ENCODE data around the gene TCTN3.
"Not testable (repeated sequence)": the region's sequence is repeated elsewhere in the genome, so short reads cannot be mapped to it uniquely, and the experiment has no call there.

TCTN3 gene, protein sequence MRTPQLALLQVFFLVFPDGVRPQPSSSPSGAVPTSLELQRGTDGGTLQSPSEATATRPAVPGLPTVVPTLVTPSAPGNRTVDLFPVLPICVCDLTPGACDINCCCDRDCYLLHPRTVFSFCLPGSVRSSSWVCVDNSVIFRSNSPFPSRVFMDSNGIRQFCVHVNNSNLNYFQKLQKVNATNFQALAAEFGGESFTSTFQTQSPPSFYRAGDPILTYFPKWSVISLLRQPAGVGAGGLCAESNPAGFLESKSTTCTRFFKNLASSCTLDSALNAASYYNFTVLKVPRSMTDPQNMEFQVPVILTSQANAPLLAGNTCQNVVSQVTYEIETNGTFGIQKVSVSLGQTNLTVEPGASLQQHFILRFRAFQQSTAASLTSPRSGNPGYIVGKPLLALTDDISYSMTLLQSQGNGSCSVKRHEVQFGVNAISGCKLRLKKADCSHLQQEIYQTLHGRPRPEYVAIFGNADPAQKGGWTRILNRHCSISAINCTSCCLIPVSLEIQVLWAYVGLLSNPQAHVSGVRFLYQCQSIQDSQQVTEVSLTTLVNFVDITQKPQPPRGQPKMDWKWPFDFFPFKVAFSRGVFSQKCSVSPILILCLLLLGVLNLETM

DNA sequence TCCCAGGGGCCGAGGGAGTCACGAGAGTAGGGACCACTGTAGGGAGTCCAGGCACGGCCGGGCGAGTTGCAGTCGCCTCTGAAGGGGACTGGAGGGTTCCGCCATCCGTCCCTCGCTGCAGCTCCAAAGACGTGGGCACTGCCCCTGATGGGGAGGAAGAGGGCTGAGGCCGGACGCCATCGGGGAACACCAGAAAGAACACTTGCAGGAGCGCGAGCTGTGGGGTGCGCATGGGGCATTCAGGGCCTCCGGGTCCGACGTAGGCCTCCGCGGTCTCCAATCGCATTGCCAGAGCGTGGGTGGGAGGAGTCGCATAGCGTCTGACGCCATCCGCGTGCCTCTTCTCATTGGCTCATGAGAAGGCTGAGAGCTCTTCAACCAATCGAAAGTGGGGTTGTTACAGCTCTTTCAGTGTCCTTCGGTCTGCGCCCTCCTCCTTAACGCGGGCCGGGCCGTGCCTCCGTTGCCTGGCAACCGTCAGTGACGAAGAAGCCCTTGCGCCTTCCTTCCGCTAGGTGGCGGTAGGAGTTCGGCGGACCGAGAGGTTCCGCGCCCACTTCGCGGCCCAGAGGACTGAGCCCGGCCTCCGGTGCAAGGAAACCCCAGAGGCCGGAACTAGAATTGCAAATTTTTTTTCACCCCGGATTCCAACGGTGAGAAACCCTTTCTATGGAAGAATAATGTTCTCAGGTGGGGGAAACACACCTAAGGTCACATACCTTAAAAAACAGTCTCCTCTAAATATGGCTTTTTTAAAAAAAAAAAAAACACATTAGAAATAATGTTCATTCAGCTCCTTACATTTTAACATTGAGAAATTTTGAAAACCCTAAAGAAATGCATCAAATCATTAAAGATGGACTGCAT lies at the start of gene TCTN3:
Gene TCTN3 (minus strand): TSS at position 260 of the 867 bp plus-strand sequence. CDS start 28 bp downstream, at position 232.
- peak; percentile 89 to 98 (median 94) for DNase-seq (ENCODE audit: low read depth in 2 of 3, low spot score in 1 of 3)

DNA sequence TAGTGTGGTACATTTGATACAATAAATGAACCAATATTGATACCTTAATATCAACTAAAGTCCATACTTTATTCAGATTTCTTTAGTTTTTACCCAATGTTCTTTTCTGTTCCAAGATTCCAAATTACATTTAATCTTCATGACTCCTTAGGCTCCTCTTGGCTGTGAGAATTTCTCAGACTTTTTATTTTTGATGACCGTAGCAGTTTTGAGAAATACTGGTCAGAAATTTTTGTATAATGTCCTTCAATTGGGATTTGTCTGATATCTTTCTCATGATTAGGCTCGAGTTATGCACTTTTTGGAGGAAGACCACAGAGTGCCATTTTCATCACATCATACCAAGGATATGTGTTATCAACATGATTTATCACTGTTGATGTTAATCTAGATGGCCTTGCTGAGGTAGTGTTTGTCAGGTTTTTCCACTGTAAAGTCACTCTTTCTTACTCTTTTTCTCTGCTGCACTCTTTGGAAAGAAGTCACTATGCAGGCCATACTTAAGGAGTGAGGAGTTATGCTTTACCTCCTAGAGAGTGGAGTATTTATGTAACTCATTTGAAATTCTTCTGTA lies 49.3 kb upstream of the TCTN3 start:
- no peak for DNase-seq (ENCODE audit: low read depth in 2 of 3, low spot score in 1 of 3)

DNA sequence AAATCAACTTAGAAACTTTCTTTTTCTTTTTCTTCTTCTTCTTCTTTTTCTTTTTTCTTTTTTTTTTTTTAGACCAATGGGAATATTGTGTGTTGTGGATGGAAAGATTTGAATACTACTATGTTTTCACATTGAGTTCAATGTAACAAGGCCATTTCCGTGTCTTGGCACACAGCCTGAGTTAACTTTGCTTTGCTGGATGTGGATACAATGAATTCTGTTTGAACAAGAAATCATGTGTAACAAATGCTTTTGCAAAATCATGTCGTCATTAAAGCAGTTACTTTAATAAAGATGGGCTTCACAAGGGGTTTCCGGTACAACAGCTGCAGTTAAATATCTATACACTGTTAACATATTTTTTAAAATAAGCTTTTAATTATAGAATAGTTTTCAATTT lies 48.8 kb upstream of the TCTN3 start:
- DNase-seq (ENCODE audit: low read depth in 2 of 3, low spot score in 1 of 3): no peak

DNA sequence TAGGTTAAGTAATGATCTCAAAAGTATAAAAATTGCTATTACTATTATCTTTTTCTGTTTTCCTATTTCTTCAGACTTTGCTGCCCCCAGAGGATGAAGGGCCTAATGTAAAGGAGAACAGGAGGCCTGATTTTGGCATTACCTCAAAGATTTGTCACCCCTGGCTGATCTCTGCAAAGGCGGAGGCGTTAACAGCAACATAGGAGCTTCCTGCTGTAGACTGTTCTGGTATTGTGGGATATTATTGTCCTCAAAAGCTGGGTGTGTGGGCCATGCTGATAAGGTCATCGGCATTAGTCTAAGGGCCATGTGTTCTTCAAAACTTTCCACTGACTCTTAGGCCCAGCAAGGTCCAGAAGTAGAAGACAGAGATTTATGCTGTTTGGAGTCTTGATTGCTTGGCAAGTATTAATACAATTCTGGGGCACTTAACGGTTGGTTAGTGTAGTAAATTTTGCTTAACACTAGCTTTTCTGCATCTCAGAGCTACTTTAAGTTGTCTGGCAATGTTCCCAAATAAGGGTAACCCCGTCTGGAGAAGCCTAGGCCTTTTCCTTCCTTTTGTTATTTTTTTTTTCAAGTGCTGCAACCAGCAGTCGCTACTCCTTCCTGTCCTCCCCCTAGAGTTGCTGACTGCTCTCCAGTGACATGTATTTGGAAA lies 48.2 kb upstream of the TCTN3 start:
- no peak for DNase-seq (ENCODE audit: low read depth in 2 of 3, low spot score in 1 of 3)

DNA sequence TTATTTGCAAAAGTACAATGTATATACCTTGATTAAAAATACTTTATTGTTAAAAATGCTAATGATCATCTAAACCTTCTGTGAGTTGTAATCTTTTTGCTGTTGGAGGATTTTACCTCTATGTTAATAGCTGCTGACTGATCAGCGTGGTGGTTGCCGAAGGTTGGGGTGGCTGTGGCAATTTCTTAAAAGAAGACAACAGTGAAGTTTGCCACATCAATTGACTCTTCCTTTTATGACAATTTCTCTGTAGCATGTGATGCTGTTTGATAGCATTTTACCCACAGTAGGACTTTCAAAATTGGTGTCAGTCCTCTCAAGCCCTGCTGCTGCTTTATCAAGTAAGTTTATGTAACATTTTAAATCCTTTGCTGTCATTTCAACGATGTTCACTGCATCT lies 45.3 kb upstream of the TCTN3 start:
- DNase-seq (ENCODE audit: low read depth in 2 of 3, low spot score in 1 of 3): no peak

DNA sequence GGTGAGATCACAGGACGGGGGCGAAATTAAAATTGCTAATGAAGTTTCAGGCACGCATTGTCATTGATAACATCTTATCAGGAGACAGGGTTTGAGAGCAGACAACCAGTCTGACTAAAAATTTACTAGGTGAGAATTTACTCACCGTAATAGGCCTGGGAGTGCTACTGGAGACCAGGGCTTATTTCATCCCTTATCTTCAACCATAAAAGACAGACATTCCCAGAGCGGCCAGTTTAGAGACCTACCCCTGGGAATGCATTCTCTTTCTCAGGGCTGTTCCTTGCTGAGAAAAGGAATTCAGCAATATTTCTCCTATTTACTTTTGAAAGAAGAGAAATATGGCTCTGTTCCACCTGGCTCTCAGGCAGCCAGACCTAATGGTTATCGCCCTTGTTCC lies 39.2 kb upstream of the TCTN3 start:
- not testable (repeated sequence) for DNase-seq (ENCODE audit: low read depth in 2 of 3, low spot score in 1 of 3)

DNA sequence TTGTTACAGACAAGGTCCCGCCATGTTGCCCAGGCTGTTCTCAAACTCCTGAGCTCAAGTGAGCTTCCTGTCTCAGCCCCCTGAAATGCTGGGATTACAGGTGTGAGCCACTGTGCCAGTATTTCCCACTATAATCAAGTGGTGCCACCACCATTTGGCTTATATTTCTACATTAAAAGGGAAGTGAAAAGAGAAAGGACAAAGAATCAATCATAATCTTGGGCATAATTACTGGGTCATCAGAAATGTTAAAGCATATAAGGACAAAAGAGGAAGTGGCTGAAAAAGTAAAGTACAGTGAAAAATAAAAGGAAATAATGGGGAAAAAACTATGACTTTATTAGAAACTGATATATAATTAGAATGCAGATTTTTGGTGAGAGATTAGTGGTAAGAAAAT lies 36.5 kb upstream of the TCTN3 start:
- DNase-seq (ENCODE audit: low read depth in 2 of 3, low spot score in 1 of 3): no peak

DNA sequence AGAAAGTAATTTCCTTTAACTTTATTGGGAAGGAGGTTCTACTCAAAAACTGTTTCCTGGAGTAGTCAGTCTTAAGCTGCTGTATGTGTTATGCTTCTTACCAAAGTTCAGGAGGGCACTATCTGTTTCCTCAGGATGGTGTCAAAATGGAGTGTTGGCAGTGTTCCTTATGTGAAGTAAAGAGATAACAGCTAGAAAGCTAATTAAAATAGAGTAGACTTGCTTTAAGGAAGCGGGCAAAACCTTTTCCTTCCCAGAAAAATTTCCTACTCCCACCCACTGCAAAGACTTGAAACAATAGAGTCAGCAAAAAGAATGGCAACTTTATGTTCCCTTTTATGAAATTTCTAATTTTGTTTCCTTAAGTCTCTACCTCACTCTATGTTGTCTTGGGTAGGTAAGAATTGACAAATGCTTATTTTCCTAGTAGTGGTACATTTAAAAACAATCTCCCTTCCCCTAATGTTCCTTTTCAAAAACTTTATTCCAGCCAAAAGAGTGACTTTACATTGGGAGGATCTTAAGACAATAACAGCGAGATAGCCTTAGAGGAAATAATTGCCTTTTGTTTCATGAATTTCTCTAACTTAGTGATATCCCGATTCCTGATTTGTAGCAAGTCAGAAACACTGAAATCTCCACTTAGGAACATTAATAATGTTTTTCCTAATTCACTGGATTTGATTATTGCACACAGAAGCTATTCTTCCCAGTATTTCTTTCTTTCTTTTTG lies 35.8 kb upstream of the TCTN3 start:
- no peak for DNase-seq (ENCODE audit: low read depth in 2 of 3, low spot score in 1 of 3)

DNA sequence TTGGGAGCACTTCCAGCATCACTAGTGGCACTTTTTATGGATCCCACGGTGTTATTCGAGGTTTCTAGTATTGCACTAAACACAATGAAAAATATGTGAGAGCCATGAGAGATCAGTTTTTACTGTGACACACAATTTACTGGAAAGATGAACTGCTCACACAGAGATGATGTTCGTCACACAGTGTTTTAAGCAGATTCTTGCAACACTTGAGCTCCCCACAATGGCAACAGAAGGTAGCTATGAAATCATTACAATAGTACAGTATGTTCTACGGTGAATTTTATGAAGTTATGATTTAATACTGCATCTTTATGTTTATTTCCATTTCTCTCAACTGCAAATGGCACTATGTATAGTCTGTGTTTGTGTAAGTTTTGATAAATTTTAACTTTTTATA lies 34.8 kb upstream of the TCTN3 start:
- no peak for DNase-seq (ENCODE audit: low read depth in 2 of 3, low spot score in 1 of 3)

DNA sequence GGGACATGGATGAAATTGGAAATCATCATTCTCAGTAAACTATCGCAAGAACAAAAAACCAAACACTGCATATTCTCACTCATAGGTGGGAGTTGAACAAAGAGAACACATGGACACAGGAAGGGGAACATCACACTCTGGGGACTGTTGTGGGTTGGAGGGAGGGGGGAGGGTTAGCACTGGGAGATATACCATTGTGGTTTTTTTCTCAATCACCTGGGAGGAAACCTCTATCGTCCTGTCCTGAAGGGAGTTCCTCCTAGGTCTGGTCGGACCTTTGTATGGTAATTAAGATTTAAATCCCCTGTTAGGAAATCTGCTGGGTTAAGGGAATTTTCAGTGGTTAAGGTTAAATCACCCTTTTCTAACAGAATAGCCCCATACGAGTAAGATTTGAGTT lies 28.8 kb upstream of the TCTN3 start:
- DNase-seq (ENCODE audit: low read depth in 2 of 3, low spot score in 1 of 3): not testable (repeated sequence)

DNA sequence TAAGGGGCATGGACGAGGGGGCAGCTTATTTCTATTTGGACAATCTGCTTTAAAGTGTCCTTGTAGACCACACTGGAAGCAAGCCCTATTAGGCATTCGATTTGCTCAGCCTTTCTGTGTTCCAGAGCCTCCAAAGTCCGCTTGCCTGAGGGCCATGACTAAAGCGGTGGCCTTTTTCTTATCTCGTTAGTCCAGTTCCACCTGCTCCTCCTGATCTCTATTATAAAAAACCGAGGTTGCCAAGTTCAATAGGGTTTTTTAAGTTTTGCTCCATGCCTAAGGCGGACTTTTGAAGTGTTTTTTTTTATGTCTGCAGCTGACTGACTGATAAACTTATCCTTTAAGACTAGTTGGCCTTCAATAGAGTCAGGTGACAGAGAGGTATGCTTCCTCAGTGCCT lies 27.0 kb upstream of the TCTN3 start:
- DNase-seq (ENCODE audit: low read depth in 2 of 3, low spot score in 1 of 3): not testable (repeated sequence)

DNA sequence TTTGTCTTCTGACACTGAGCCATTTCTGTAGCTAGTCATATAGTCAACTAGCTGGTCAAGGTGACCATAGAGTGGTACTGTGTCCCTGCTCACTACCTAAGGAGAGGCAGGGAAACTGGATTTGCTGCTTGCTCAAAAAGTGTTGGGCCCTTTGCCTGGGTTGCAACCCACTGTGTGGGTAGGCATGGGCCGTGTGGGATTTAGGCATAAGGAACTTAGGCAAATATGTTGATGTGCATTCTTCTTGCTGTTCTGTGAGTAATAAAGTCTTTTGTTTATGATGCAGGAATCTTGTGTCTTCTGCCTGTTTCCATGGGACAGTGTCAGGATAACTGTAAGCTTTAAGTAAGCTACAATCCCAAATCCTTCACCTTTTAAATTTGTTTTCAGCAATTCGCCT lies 23.1 kb upstream of the TCTN3 start:
- DNase-seq (ENCODE audit: low read depth in 2 of 3, low spot score in 1 of 3): no peak

DNA sequence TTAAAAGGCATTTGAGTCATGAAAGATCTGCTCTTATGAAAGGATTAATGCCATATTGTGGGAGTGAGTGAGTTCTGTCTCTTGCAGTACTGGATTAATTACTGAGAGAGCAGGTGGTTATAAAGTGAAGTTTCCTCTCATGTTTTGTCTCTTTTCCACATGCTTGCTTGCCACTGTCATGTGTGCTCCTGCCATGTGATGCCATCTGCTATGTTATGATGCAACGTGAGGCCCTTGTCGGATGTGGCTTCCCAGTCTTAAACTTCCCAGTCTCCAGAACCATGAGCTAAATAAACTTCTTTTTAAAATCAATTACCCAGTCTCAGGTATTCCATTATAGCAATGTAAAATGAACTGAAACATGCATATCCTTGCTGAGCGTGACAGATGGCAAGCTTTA lies 22.7 kb upstream of the TCTN3 start:
- no peak for DNase-seq (ENCODE audit: low read depth in 2 of 3, low spot score in 1 of 3)

DNA sequence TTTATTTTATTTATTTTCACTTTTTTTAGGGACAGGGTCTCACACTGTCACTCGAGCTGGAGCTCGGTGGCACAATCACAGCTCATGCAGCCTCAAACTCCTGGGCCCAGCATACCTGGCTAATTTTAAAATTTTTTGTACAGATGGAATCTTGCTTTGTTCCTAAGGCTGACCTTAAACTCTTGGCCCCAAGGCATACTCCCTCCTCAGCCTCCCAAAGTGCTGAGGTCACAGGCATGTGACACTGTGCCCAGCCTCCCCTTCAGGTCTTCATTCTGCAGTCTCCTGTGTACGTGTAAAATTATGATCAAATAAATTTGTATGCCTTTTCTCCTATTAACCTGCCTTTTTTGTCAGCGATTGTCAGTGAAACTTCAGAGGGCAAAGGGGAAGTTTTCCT lies 17.8 kb upstream of the TCTN3 start:
- no peak for DNase-seq (ENCODE audit: low read depth in 2 of 3, low spot score in 1 of 3)

DNA sequence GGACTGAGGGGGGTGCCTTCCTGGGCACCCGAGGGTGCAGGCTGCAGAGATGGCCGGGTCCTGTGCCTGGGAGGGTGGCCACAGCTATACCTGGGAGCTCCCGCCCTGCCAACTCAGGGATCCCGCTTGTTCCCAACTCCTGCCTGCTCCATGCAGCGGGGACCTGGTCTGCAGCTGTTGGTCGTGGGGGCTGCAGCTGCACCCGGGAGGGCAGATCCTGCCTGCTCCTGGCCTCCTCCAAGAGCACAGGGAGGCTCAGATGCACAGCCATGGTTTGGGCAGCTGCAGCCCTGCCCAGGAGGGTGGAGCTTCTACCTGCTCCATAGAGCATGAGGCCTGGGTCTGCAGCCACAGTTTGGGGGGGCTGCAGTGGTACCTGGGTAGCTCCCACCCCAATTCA lies 13.3 kb upstream of the TCTN3 start:
- no peak for DNase-seq (ENCODE audit: low read depth in 2 of 3, low spot score in 1 of 3)

DNA sequence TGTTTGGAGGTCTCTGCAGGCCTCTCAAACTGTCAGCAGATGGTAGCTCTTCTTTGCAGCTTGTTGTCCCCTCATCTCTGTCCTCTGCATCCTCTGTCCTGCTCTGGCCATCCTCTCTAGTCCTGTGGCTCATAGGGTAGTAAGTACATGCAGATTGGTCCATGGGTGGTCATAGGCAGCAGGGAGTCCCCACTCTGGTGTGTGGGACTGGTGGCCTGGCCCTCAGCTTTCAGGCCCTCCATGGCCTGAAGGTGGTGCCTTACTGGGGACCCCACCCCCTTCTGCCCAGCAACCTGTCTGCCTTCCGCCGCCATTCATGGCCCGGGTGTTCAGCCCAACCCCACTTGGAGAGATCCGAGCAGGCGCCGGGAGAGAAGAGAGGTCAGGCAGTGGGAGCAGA lies 12.8 kb upstream of the TCTN3 start:
- no peak for DNase-seq (ENCODE audit: low read depth in 2 of 3, low spot score in 1 of 3)

DNA sequence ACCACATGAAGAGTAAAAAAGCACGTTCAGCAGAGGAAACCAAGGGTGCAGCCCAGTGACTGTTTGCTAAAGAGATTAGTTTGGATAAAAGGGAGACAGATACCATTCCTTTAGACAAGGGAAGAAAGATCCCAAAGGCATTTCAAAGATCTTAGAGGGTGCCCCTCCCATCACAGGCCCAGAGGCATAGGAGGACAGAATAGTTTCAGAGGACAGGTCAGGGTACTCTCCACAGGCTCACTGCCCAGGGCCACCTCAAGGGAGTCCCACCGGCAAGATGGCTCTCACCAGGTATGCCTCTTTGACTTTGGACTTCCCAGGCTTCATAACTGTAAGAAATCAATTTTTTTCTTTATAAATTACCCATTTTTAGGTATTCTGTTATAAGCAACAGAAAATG lies 4.7 kb upstream of the TCTN3 start:
- DNase-seq (ENCODE audit: low read depth in 2 of 3, low spot score in 1 of 3): no peak

DNA sequence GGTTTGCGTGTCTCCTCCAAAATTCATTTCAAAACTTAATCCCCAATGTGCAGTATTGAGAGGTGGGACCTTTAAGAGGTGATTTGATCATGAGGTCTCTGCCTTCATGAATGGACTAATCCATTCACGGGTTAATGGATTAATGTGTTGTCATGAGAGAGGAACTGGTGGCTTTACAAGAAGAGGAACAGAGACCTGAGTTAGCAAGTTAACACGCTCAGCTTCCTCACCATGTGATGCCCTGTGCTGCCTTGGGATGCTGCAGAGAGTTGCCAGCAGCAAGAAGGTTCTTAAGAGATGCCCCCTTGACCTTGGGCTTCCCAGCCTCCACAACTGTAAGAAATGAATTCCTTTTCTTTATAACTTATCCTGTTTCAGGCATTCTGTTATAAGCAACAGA lies 3.7 kb upstream of the TCTN3 start:
- no peak for DNase-seq (ENCODE audit: low read depth in 2 of 3, low spot score in 1 of 3)

DNA sequence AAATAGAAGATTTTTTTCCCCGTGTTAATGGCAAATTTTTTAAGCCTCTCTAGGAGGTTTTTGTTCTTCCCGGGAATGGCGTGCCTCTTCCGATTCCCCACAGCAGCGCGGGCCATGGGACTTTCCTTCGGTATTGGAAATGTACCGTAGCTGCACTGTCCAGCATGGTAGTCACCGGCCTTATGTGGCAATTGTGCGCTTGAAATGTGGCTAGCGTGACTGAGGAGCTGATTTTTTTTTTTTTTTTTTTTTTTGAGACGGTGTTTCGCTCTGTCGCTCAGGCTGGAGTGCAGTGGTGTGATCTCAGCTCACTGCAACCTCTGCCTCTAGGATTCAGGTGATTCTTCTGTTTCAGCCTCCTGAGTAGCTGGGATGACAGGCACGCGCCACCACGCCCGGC lies 938 bp upstream of the TCTN3 start:
- DNase-seq (ENCODE audit: low read depth in 2 of 3, low spot score in 1 of 3): no peak

DNA sequence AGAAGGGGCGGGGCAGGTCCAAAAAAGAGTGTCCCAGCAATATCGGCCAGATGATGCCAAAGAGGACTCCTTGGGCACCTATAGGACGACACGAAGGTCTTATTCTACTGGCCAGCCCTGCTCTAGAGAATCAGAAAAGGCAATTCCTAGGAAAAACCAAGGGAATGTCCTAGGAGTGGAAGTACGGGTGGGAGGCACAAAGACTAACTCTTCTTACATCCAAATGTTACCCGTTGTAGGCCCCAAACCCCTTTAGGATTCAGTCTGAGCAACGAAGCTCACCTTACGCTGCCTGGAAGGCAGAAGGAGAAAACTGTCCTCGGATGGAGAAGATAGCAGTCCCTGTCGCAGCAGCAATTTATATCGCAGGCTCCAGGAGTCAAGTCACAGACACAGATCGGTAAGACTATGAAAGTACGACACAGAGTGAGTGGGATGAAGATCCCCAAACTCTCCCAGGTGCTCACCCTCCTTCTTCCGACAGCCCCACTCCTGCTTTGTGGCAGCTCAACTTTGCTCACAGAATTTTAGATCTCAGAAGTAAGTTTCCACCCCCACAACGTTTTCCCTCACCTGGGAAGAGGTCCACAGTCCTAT lies 558 bp downstream of the TCTN3 start:
- DNase-seq (ENCODE audit: low read depth in 2 of 3, low spot score in 1 of 3): no peak
